ENCODE data around the gene LPIN1.

The LPIN1 gene

GRCh38 chr2:11873356-11874154, 127.1 kb downstream of the LPIN1 start:
- peak; percentile 83 for TF ChIP-seq CEBPB (IDR thresholded peaks at IDR 0.05)
- no peak for TF ChIP-seq FOXM1 (IDR thresholded peaks at IDR 0.05; ENCODE audit: borderline replicate concordance, low read depth)
- no peak for TF ChIP-seq YY1 (IDR thresholded peaks at IDR 0.05; ENCODE audit: low read depth)

- no peak for TF ChIP-seq CREB1 (IDR thresholded peaks at IDR 0.05; ENCODE audit: low read depth)
These were observed 128.4 kb downstream of the LPIN1 start for GRCh38 chr2:11874861-11875260.

GRCh38 chr2:11875481-11875880, 129.0 kb downstream of the LPIN1 start:
- TF ChIP-seq EGR1 (IDR thresholded peaks at IDR 0.05) (no peak), CREB1 (IDR thresholded peaks at IDR 0.05; ENCODE audit: low read depth) (no peak), CEBPB (IDR thresholded peaks at IDR 0.05) (no peak), TEAD4 (IDR thresholded peaks at IDR 0.05) (no peak), EP300 (IDR thresholded peaks at IDR 0.05; ENCODE audit: borderline replicate concordance) (no peak), USF1 (IDR thresholded peaks at IDR 0.05) (no peak), NFIC (IDR thresholded peaks at IDR 0.05) (no peak), TCF12 (IDR thresholded peaks at IDR 0.05; ENCODE audit: low read depth) (no peak), FOXM1 (IDR thresholded peaks at IDR 0.05; ENCODE audit: borderline replicate concordance, low read depth) (no peak), RAD21 (IDR thresholded peaks at IDR 0.05; ENCODE audit: low read depth) (no peak), MAX (IDR thresholded peaks at IDR 0.05) (no peak), REST (IDR thresholded peaks at IDR 0.05; ENCODE audit: low read depth) (no peak), ZBTB7A (IDR thresholded peaks at IDR 0.05; ENCODE audit: low read depth) (no peak)

GRCh38 chr2:11876436-11876835, 130.0 kb downstream of the LPIN1 start:
- no peak for TF ChIP-seq REST (IDR thresholded peaks at IDR 0.05; ENCODE audit: low read depth)
- no peak for TF ChIP-seq EGR1 (IDR thresholded peaks at IDR 0.05)
- no peak for TF ChIP-seq USF1 (IDR thresholded peaks at IDR 0.05)
- TF ChIP-seq MAX (IDR thresholded peaks at IDR 0.05): peak; percentile 36; the same call in 1 of the 2 replicates
- no peak for TF ChIP-seq RAD21 (IDR thresholded peaks at IDR 0.05; ENCODE audit: low read depth)
- TF ChIP-seq TCF12 (IDR thresholded peaks at IDR 0.05; ENCODE audit: low read depth): peak; percentile 91
- no peak for TF ChIP-seq FOXM1 (IDR thresholded peaks at IDR 0.05; ENCODE audit: borderline replicate concordance, low read depth)
- TF ChIP-seq CEBPB (IDR thresholded peaks at IDR 0.05): 0 out of 2 replicates have a peak, but pooled peaks have one; percentile 11
- TF ChIP-seq EP300 (IDR thresholded peaks at IDR 0.05; ENCODE audit: borderline replicate concordance): peak; percentile 59
- TF ChIP-seq ZBTB7A (IDR thresholded peaks at IDR 0.05; ENCODE audit: low read depth): no peak
- peak; percentile 67 for TF ChIP-seq NFIC (IDR thresholded peaks at IDR 0.05)
- TF ChIP-seq TEAD4 (IDR thresholded peaks at IDR 0.05): no peak
- TF ChIP-seq YY1 (IDR thresholded peaks at IDR 0.05; ENCODE audit: low read depth): no peak
- no peak for TF ChIP-seq CREB1 (IDR thresholded peaks at IDR 0.05; ENCODE audit: low read depth)
- no peak for TF ChIP-seq TAF1 (IDR thresholded peaks at IDR 0.05; ENCODE audit: low read depth)

GRCh38 chr2:11876889-11877288, 130.5 kb downstream of the LPIN1 start:
- TF ChIP-seq FOXM1 (IDR thresholded peaks at IDR 0.05; ENCODE audit: borderline replicate concordance, low read depth) (no peak), TCF12 (IDR thresholded peaks at IDR 0.05; ENCODE audit: low read depth) (no peak), ZBTB7A (IDR thresholded peaks at IDR 0.05; ENCODE audit: low read depth) (no peak), CREB1 (IDR thresholded peaks at IDR 0.05; ENCODE audit: low read depth) (no peak), TAF1 (IDR thresholded peaks at IDR 0.05; ENCODE audit: low read depth) (no peak), EGR1 (IDR thresholded peaks at IDR 0.05) (no peak), REST (IDR thresholded peaks at IDR 0.05; ENCODE audit: low read depth) (no peak), EP300 (IDR thresholded peaks at IDR 0.05; ENCODE audit: borderline replicate concordance) (no peak), NFIC (IDR thresholded peaks at IDR 0.05) (no peak), CEBPB (IDR thresholded peaks at IDR 0.05) (no peak), TEAD4 (IDR thresholded peaks at IDR 0.05) (no peak), RAD21 (IDR thresholded peaks at IDR 0.05; ENCODE audit: low read depth) (no peak), USF1 (IDR thresholded peaks at IDR 0.05) (no peak), YY1 (IDR thresholded peaks at IDR 0.05; ENCODE audit: low read depth) (no peak), MAX (IDR thresholded peaks at IDR 0.05) (no peak)
